CD4-positive, alpha-beta T cell treated with Interleukin-1 beta for 1 hour (primary cell): Measurements from ENCODE around the gene SND1.
A peak's percentile ranks its signal among the peaks of the same experiment; 100 is the strongest.

ENCODE experiments used
- DNase-seq, 2 donors: peaks; one replicate each; pipeline ENCODE4 v3.0.0-alpha.2; 2020 to 2022

Gene SND1

GRCh38 chr7:127689194-127689772 is 37.3 kb downstream of the SND1 start:
- no peak for DNase-seq

DNA sequence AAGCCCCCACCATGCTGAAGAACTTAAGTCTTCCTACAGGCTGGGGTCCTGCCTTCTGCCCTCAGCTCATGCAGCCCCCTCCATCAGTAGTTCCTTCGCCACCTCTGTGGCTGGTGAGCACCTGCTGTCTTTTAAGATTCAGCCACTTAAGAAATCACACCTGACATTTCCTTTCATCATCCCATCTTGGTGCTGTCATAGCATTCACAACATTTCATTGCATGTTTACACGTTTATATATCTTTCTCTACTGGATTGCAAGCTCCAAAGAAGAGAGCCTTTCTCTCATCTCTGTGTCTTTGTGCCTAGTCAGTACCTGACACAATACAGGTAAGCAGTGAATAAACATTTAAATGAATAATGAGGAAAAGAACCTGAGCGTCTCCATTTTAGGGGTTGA is 38.3 kb downstream of the SND1 start:
- no peak for DNase-seq

DNA sequence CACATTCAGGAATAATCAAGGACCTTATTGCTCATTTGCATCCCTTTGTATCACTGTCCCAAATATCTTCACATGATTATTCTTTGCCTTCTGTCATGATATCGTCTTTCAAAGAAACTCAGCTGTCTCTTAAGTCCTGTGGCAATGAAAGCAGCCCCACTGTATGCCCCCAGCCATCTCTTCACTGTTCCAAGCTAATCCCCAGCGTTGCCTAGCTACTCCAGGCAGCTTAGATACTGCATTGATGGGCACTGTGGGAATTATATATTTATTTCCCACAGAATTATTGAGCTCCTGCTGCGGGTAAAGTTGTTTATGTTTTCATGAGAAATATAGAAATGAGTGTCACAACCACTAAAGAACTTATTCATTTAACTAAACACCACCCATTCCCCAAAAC is 38.8 kb downstream of the SND1 start:
- no peak for DNase-seq

DNA sequence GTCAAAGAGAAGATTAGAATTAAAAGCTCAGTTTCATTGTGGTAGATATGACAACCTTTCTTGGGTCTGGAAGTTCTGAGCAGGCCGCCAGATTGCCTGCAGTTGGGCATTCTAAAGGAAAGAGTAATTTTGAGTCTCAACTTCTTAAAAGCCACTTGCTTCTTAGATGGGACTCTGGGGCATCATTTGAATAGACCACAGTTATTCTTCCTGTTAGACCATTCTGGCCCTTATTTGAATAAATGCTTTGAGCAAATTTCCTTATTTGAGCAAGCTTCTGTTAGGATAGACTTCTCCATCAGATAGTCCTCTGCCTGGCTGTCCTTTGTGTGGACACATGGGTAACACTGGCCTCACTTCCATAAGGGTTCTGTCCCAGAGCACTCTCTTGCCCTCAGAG is 40.2 kb downstream of the SND1 start:
- no peak for DNase-seq

- DNase-seq, result no peak
These were observed 47.9 kb downstream of the SND1 start for GRCh38 chr7:127699853-127700252.

GRCh38 chr7:127702052-127702652 is 50.2 kb downstream of the SND1 start:
- no peak for DNase-seq

- no peak for DNase-seq
These were observed 50.9 kb downstream of the SND1 start for GRCh38 chr7:127702938-127703337.

- DNase-seq, result no peak
These were observed 52.2 kb downstream of the SND1 start for GRCh38 chr7:127704211-127704610.

DNA sequence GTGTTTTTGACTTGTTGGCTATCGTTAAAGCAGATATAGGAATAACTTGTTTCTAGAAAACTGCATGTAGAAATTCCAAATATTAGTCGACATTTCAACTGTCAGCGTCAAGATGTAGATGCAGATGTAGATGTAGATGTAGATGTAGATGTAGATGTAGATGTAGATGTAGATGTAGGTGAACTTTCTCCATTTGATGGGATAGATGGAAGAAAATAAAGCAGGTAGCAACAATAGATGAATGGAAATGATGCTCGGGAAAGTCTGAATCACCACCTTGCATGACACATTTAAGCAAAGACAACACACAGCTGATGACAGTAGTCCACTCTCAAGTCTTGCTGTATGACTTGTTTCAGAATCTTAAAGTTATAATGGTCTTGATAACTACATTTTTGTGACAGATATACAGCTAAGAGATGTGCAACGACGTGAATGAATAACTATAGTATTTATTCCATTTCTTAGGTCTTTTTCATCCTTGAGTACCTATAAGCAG is 53.5 kb downstream of the SND1 start:
- DNase-seq, result no peak

DNA sequence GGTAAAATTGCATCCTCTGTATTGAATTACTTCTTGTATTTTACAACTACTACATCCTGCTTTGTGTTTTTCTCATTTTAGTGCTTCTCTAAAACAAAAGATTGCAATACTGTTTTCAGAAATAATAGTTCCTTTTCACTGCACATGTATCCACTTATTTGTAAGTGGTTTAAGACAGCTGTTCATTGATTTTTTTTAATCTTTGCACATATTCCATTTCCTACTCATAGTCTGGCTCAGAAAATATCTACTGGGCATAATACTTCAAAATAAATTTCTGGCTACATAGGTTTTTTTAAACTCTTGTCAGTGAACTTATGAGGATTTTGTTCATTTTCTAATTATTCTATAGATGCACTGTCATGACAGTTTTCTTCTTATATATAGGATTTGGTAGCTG is 54.8 kb downstream of the SND1 start:
- DNase-seq, result no peak

GRCh38 chr7:127708201-127708600 is 56.2 kb downstream of the SND1 start:
- no peak for DNase-seq

GRCh38 chr7:127708788-127709187 is 56.8 kb downstream of the SND1 start:
- peak; percentile 66 to 74 for DNase-seq

DNA sequence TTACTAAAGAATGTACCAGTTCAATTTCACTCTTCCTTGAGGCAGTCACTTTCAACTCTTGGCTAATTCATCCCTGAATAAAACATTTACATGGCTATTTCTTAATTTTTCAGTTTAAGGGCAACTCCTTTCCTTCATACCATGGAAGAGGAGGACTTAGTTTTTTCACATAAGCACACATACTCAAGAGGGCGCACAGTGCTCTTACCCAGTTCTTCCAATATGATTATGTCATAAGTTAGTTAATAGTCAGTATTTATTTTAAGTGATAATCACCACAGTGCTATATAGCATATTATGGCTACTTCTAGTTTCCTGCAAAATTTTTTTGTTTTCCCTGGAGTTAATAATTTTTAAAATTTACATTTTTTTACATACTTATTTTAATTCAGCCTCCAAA is 58.6 kb downstream of the SND1 start:
- no peak for DNase-seq

- DNase-seq, result no peak
These were observed 59.9 kb downstream of the SND1 start for GRCh38 chr7:127711872-127712271.

- no peak for DNase-seq
These were observed 61.0 kb downstream of the SND1 start for GRCh38 chr7:127713006-127713405.

DNA sequence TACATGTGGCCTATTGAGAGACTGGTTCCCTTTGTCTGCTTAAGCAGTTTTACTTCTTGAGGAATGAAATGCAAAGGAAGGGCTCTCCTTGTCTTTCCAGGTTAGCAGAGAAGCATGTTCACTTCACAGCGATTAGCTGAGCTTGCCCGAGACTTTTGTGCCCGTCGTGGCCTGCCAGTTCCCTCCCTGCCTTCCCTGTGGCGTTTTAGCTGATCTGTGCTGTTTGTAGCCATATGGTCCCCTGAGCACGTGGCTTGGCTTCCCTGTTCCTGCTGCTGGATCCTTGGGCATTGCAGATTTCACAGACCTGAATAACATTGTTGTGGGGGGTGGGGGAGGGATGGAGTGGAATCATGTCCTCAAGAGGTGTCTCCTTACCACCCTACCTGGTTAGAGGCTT is 61.8 kb downstream of the SND1 start:
- DNase-seq, result no peak

DNA sequence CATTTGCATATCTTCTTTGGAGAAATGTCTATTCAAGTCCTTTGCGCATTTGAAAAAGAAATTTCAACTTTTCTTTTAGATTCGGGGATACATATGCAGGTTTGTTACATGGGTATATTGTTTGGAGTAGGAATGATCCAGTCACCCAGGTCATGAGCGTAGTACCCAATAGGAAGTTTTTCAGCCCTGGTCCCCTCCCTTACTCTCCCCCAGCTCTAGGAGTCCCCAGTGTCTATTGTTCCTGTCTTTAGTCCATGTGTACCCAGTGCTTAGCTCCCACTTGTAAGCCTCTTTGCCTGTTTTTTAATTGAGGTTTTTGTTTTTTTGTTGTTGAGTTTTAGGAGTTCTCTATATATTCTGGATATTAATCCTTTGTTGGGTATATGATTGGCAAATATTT is 63.3 kb downstream of the SND1 start:
- no peak for DNase-seq

DNA sequence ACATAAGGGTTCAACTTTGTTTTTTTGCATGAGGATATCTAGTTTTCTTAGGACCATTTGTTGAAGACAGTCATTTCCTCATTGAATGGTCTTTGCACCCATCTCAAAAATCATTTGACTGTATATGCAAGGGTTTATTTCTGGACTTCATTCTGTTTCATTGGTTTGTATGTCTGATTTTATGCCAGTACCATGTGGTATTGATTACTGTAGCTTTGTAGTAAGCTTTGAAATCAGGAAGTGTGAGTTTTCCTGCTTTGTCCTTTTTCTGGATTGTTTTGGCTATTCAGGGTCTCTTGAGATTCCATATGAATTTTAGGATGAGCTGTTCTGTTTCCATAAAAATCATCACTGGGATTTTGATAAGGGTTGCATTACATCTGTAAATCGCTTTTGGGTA is 63.9 kb downstream of the SND1 start:
- no peak for DNase-seq

GRCh38 chr7:127717502-127718339 is 65.7 kb downstream of the SND1 start:
- DNase-seq, result no peak

GRCh38 chr7:127718340-127718679 is 66.3 kb downstream of the SND1 start:
- no peak for DNase-seq

- no peak for DNase-seq
These were observed 74.5 kb downstream of the SND1 start for GRCh38 chr7:127726476-127726875.

DNA sequence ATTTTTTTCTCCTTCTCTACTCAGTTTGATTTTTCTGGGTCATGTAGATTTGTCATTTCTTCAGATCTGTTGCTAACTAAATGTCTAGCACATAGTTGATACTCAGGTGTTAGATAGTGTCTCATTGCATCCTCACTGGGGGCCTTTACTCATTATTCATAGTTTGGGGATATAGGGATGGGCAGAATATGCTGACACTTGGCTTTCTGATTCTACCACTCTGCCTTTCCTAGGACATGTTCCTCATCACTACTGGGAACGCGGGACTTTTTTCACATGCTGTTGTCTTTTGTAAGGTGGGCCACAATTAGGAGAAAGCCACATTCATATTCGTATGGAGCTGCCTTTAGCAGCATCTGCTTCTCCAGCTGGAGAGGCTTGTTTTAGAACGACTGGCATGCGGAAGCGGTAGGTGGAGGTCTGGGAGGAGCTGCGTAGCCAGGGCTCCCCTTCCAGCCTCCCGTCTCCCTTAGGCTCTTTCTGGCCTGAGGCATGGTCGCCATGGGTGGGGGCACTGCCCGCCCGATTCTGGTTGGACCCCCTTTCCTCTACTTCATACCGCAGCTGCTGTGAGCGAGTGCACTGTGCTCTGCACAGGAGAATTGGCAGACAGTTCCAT is 78.8 kb downstream of the SND1 start:
- no peak for DNase-seq

DNA sequence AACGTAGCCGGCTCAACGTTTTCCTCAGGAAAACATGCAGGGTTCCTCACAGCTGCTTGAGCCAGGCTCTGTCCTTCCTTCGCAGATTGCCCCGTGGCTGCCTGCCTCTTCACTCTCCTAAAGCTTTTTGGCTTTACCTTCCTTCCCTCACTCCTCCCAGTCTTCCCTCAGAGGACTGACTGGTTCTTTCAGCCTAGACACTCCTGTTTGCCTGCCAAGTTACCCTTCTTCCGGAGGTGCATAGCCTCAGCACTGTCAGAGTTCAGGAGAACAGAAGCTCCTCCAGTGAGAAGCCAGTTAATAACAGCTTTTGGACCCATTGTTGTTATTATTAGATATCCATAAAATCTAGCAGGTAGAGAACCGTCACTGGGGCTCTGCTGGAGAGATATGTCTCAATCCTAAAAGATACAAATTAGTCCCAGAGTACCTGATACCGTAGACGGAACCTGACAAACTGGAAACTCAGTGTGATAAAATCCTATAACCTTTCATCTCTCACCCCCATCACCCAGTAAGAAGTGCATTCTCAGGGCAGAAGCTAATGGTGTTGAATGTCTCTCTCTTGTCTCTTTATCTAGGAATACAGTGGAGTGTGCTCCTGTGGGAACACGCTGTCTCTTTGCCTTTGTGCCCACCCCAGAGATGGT is 79.6 kb downstream of the SND1 start:
- no peak for DNase-seq
